SK-N-SH (cell line): Measurements from ENCODE around the gene TMEM163. TPM values are rescaled to one million over a fixed set of nuclear protein-coding genes. Genes with fewer than 3 reads are reported as not detected.

Source experiments
- CTCF ChIA-PET: fragments of 300-600, 350-600 bp; formaldehyde crosslinking; extraction: SDS; loops from one replicate; lab custom pipeline; 2021; lab: Yijun Ruan, JAX
- POLR2A ChIA-PET: fragments of 350-600 bp; sonication (Branson Sonifier 250); formaldehyde crosslinking; extraction: SDS; loops from one replicate; lab custom pipeline; 2020; ENCODE audit warnings: antibody characterized with exemption, inconsistent platforms; lab: Yijun Ruan, JAX
- DNase-seq: peaks from one replicate; pipeline ENCODE4 v3.0.0; 2012
- H2AFZ ChIP-seq: fragments of 200-600 bp; sonication (generic); 2 replicates; pipeline ENCODE4 v1.8.1; 2016; ENCODE audit warnings: antibody characterized with exemption, mild to moderate bottlenecking, low read depth
- H3F3A ChIP-seq: fragments of 200-600 bp; sonication (generic); replicated peaks from 2 replicates; pipeline ENCODE3; 2016; ENCODE audit warnings: antibody characterized with exemption, mild to moderate bottlenecking; ENCODE audit not compliant: insufficient read depth
- H3K27ac ChIP-seq, 2 experiments: fragments of 200-500 bp in 1 of 2; fragments of 200-600 bp in 1 of 2; sonication (Bioruptor generic) in 1 of 2; sonication (generic), shearing (Covaris generic) in 1 of 2; 2 replicates each; pipeline versions ENCODE4 v1.5.1 to v1.6.1; 2014 to 2016; ENCODE audit warnings: low read depth in 2 of 2, inconsistent platforms in 1 of 2, low read length in 1 of 2, mild to moderate bottlenecking in 1 of 2, mixed read lengths in 1 of 2
- H3K27me3 ChIP-seq: fragments of 200-600 bp; sonication (generic), shearing (Covaris generic); 2 replicates; pipeline ENCODE4 v1.6.1; 2016; ENCODE audit warnings: mixed run types; ENCODE audit not compliant: insufficient read depth
- H3K36me3 ChIP-seq, 2 experiments: fragments of 200-500 bp in 1 of 2; fragments of 200-600 bp in 1 of 2; sonication (Bioruptor generic) in 1 of 2; sonication (generic) in 1 of 2; replicated peaks in 1 of 2; 2 replicates each; pipeline versions ENCODE3 to v1.5.1; 2014 to 2016; ENCODE audit warnings: low read length in 1 of 2, mild to moderate bottlenecking in 1 of 2; ENCODE audit not compliant: insufficient read depth in 2 of 2, control insufficient read depth in 1 of 2
- H3K4me1 ChIP-seq, 2 experiments: fragments of 200-500 bp in 1 of 2; fragments of 200-600 bp in 1 of 2; sonication (Bioruptor generic) in 1 of 2; sonication (generic), shearing (Covaris generic) in 1 of 2; 2 replicates each; pipeline versions ENCODE4 v1.5.1 to v1.6.1; 2014 to 2016; ENCODE audit warnings: low read depth in 1 of 2, low read length in 1 of 2, mixed run types in 1 of 2; ENCODE audit not compliant: insufficient read depth in 2 of 2, control insufficient read depth in 1 of 2
- H3K4me2 ChIP-seq: fragments of 200-600 bp; sonication (generic), shearing (Covaris generic); 2 replicates; pipeline ENCODE4 v1.6.1; 2017; ENCODE audit warnings: mixed run types
- H3K4me3 ChIP-seq, 2 experiments: fragments of 200-500 bp in 1 of 2; fragments of 200-600 bp in 1 of 2; sonication (Bioruptor generic) in 1 of 2; sonication (generic), shearing (Covaris generic) in 1 of 2; 2 replicates each; pipeline versions ENCODE4 v1.5.1 to v1.8.1; 2014 to 2016; ENCODE audit warnings: low read depth in 2 of 2, inconsistent platforms in 1 of 2, low read length in 1 of 2, mild to moderate bottlenecking in 1 of 2, mixed read lengths in 1 of 2, moderate library complexity in 1 of 2
- H3K79me2 ChIP-seq: fragments of 200-600 bp; sonication (generic); 2 replicates; pipeline ENCODE4 v1.8.1; 2017; ENCODE audit warnings: mild to moderate bottlenecking; ENCODE audit not compliant: insufficient read depth
- H3K9ac ChIP-seq: fragments of 200-600 bp; sonication (generic); 2 replicates; pipeline ENCODE4 v1.6.1; 2017; ENCODE audit warnings: mixed run types
- H3K9me2 ChIP-seq: fragments of 200-600 bp; sonication (generic); 2 replicates; pipeline ENCODE4 v1.6.1; 2017; ENCODE audit warnings: mixed run types
- H3K9me3 ChIP-seq: fragments of 200-600 bp; sonication (generic); 2 replicates; pipeline ENCODE4 v1.6.1; 2017; ENCODE audit warnings: mixed run types, mild to moderate bottlenecking, moderate library complexity
- H4K20me1 ChIP-seq: fragments of 200-600 bp; sonication (generic); 2 replicates; pipeline ENCODE4 v1.6.1; 2017; ENCODE audit warnings: mild to moderate bottlenecking, mixed run types; ENCODE audit not compliant: insufficient read depth
- CHD2 ChIP-seq: fragments of 150-350 bp; IDR thresholded peaks from 2 replicates; pipeline ENCODE4 v1.6.1; 2018; ENCODE audit warnings: low read length; ENCODE audit not compliant: partially characterized antibody
- ELF1 ChIP-seq: IDR thresholded peaks from 2 replicates; pipeline ENCODE4 v1.4.0; 2012
- EP300 ChIP-seq, 2 experiments: IDR thresholded peaks; 2 replicates each; pipeline versions ENCODE4 v1.4.0 to v1.6.1; 2012; ENCODE audit warnings: borderline replicate concordance in 1 of 2, low read depth in 1 of 2, low read length in 1 of 2
- NFIC ChIP-seq: IDR thresholded peaks from 2 replicates; pipeline ENCODE4 v1.4.0; 2012; ENCODE audit warnings: borderline replicate concordance
- NRF1 ChIP-seq: IDR thresholded peaks from 2 replicates; pipeline ENCODE4 v1.6.1; 2012; ENCODE audit warnings: low read depth, mild to moderate bottlenecking, low read length
- RCOR1 ChIP-seq: fragments of 150-350 bp; IDR thresholded peaks from 2 replicates; pipeline ENCODE4 v1.6.1; 2017; ENCODE audit warnings: antibody characterized with exemption, low read length
- RXRA ChIP-seq: IDR thresholded peaks from 2 replicates; pipeline ENCODE4 v1.4.0; 2012; ENCODE audit warnings: low read depth, mild to moderate bottlenecking, borderline replicate concordance
- ZBTB33 ChIP-seq: IDR thresholded peaks from 2 replicates; pipeline ENCODE4 v1.4.0; 2012; ENCODE audit warnings: low read depth, borderline replicate concordance
- WGBS: methylation state at CpG from one replicate; pipeline ENCODE4 v1.1.6; 2017; ENCODE audit warnings: low lambda C conversion rate; 5-methylcytosine and 5-hydroxymethylcytosine counted together
- polyA plus RNA-seq, 3 experiments: library from polyadenylated mRNA; depleted of rRNA; stranded (reverse); fragments of >200 nt; gene quantifications; 2 replicates each; pipeline ENCODE4 v1.2.3, GENCODE V29; 2012
- TF ChIP-seq, protein P1 (sequence below): fragments of 200-600 bp; sonication (generic); IDR thresholded peaks from 2 replicates; pipeline ENCODE4 v1.6.1; 2017; ENCODE audit warnings: antibody characterized with exemption, mild to moderate bottlenecking, moderate library complexity
- TF ChIP-seq, protein P2 (sequence below): IDR thresholded peaks from 2 replicates; pipeline ENCODE4 v1.4.0; 2012; ENCODE audit warnings: low read depth, borderline replicate concordance
- TF ChIP-seq, protein P3 (sequence below): fragments of 150-350 bp; IDR thresholded peaks from 2 replicates; pipeline ENCODE4 v1.6.1; 2016; ENCODE audit warnings: mild to moderate bottlenecking, low read depth, low read length
- TF ChIP-seq, protein P4 (sequence below): IDR thresholded peaks from 2 replicates; pipeline ENCODE4; 2012

The TMEM163 gene
- polyA plus RNA-seq, 1 of the 3 experiments (the other 2 are of a cell fraction), result not detected

GRCh38 chr2:134763164-134763710 lies 44.4 kb upstream of the TMEM163 start:
- CTCF ChIA-PET, result interaction anchor here (1.1 to 1.2 kb wide), 2 partner anchors 14 to 20 kb away, joined by 5 to 6 read pairs; no protein-coding TSS in a partner anchor
- WGBS, result 38% methylated on average over 4 of the region's 4 CpGs

More at GRCh38 chr2:134763164-134763710, 44.4 kb upstream of the TMEM163 start:
- Histone ChIP-seq H3K9me2 (no peaks in the 10 kb centered on the region), H3K36me3 (no peaks in the 10 kb centered on the region), H3K4me1 (no peaks in the 10 kb centered on the region), H3K9ac (no peak overlapping the region), H3F3A (no peaks in the 10 kb centered on the region), H2AFZ (no peak overlapping the region), H3K79me2 (no peaks in the 10 kb centered on the region), H3K9me3 (no peaks in the 10 kb centered on the region), H3K4me2 (no peak overlapping the region), H4K20me1 (no peaks in the 10 kb centered on the region), H3K27ac (no peak overlapping the region), H3K27me3 (no peaks in the 10 kb centered on the region), H3K4me3 (no peak overlapping the region)
- POLR2A ChIA-PET, result no interaction called here
- TF ChIP-seq NRF1, result no peak
- TF ChIP-seq ZBTB33, result no peak
- no peak for TF ChIP-seq CHD2
- TF ChIP-seq RCOR1, result no peak
- TF ChIP-seq RXRA, result no peak
- TF ChIP-seq, protein P1, sequence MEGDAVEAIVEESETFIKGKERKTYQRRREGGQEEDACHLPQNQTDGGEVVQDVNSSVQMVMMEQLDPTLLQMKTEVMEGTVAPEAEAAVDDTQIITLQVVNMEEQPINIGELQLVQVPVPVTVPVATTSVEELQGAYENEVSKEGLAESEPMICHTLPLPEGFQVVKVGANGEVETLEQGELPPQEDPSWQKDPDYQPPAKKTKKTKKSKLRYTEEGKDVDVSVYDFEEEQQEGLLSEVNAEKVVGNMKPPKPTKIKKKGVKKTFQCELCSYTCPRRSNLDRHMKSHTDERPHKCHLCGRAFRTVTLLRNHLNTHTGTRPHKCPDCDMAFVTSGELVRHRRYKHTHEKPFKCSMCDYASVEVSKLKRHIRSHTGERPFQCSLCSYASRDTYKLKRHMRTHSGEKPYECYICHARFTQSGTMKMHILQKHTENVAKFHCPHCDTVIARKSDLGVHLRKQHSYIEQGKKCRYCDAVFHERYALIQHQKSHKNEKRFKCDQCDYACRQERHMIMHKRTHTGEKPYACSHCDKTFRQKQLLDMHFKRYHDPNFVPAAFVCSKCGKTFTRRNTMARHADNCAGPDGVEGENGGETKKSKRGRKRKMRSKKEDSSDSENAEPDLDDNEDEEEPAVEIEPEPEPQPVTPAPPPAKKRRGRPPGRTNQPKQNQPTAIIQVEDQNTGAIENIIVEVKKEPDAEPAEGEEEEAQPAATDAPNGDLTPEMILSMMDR, result no peak
- TF ChIP-seq, protein P2, sequence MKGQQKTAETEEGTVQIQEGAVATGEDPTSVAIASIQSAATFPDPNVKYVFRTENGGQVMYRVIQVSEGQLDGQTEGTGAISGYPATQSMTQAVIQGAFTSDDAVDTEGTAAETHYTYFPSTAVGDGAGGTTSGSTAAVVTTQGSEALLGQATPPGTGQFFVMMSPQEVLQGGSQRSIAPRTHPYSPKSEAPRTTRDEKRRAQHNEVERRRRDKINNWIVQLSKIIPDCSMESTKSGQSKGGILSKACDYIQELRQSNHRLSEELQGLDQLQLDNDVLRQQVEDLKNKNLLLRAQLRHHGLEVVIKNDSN, result no peak
- TF ChIP-seq, protein P3, sequence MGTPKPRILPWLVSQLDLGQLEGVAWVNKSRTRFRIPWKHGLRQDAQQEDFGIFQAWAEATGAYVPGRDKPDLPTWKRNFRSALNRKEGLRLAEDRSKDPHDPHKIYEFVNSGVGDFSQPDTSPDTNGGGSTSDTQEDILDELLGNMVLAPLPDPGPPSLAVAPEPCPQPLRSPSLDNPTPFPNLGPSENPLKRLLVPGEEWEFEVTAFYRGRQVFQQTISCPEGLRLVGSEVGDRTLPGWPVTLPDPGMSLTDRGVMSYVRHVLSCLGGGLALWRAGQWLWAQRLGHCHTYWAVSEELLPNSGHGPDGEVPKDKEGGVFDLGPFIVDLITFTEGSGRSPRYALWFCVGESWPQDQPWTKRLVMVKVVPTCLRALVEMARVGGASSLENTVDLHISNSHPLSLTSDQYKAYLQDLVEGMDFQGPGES, result no peak
- no peak for TF ChIP-seq EP300 (IDR thresholded peaks at IDR 0.05; ENCODE audit: borderline replicate concordance in 1 of 2, low read depth in 1 of 2, low read length in 1 of 2)
- TF ChIP-seq, protein P4, sequence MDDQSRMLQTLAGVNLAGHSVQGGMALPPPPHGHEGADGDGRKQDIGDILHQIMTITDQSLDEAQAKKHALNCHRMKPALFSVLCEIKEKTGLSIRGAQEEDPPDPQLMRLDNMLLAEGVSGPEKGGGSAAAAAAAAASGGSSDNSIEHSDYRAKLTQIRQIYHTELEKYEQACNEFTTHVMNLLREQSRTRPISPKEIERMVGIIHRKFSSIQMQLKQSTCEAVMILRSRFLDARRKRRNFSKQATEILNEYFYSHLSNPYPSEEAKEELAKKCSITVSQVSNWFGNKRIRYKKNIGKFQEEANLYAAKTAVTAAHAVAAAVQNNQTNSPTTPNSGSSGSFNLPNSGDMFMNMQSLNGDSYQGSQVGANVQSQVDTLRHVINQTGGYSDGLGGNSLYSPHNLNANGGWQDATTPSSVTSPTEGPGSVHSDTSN, result no peak
- TF ChIP-seq ELF1, result no peak
- TF ChIP-seq NFIC, result no peak
- no peak for DNase-seq
